VCaP (cell line): Measurements from ENCODE around the gene ARF5.
"Not testable (repeated sequence)": the region's sequence is repeated elsewhere in the genome, so short reads cannot be mapped to it uniquely, and the experiment has no call there.

Source experiments
- H3K27ac ChIP-seq: fragments of 450-650 bp; 2 replicates; pipeline ENCODE4 v1.5.1; 2017
- TF ChIP-seq, protein P1 (sequence below): fragments of 450-650 bp; conservative IDR thresholded peaks from 2 replicates; pipeline ENCODE4 v1.5.1; 2017; ENCODE audit warnings: mild to moderate bottlenecking, moderate library complexity

The ARF5 gene

GRCh38 chr7:127588019-127588696, at the start of gene ARF5:
TSS of gene ARF5 (plus strand) at chr7:127588411. CDS start at chr7:127588499, 88 bp downstream.
- TF ChIP-seq, protein P1, sequence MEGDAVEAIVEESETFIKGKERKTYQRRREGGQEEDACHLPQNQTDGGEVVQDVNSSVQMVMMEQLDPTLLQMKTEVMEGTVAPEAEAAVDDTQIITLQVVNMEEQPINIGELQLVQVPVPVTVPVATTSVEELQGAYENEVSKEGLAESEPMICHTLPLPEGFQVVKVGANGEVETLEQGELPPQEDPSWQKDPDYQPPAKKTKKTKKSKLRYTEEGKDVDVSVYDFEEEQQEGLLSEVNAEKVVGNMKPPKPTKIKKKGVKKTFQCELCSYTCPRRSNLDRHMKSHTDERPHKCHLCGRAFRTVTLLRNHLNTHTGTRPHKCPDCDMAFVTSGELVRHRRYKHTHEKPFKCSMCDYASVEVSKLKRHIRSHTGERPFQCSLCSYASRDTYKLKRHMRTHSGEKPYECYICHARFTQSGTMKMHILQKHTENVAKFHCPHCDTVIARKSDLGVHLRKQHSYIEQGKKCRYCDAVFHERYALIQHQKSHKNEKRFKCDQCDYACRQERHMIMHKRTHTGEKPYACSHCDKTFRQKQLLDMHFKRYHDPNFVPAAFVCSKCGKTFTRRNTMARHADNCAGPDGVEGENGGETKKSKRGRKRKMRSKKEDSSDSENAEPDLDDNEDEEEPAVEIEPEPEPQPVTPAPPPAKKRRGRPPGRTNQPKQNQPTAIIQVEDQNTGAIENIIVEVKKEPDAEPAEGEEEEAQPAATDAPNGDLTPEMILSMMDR = no peak

GRCh38 chr7:127539116-127539515, 49.1 kb upstream of the ARF5 start:
- TF ChIP-seq, protein P1 = no peak
- no peak overlapping the region; the same call in 1 of the 2 replicates for H3K27ac ChIP-seq

More at GRCh38 chr7:127588019-127588696, at the start of gene ARF5:
- H3K27ac ChIP-seq = peak within 1 kb of the TSS; percentile 89

GRCh38 chr7:127540461-127540860, 47.8 kb upstream of the ARF5 start:
- H3K27ac ChIP-seq = not testable (repeated sequence)

- TF ChIP-seq, protein P1 = no peak
- H3K27ac ChIP-seq = no peak overlapping the region
Observed at GRCh38 chr7:127541548-127541947, 46.7 kb upstream of the ARF5 start.

- TF ChIP-seq, protein P1 = no peak
Observed at GRCh38 chr7:127546313-127546712, 41.9 kb upstream of the ARF5 start.

DNA sequence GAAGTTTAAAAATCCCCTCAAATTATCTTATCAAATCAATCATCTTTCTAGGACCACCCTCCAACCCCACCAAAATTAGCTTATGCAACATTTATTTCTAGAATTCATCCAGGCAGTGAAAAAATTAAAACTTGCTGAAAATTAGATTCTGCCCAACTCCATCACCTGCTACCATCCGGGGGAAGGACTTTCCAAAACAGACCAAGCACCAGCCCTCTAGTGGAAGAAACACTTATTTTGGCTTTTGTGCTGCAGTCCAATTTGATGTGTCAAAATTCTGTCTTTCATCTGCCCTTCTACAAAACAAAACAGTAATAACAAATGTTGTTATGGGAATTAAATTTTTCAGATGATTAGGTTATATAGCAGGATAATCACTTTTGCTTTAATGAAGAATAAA, 38.0 kb upstream of the ARF5 start:
- TF ChIP-seq, protein P1 = peak; percentile 74
- H3K27ac ChIP-seq = no peak overlapping the region

More at GRCh38 chr7:127546313-127546712, 41.9 kb upstream of the ARF5 start:
- H3K27ac ChIP-seq = no peak overlapping the region

DNA sequence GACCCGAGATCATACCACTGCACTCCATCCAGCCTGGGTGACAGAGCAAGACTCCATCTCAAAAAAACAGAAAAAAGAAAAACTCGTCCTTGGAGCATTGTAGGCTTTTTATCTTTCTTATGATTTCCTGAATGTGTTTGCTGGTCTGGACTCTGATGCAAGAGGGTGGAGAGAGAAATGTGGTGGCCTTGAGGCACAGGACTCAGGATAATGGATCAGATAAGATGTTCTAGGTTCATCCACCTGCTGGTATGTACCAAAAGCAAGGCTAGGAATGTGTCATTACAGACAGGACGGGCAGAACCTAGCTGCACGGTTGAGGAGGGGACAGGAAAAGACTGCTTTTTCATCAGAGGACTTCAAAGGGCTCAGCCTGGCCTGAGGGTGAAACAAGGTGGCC, 36.3 kb upstream of the ARF5 start:
- TF ChIP-seq, protein P1 = no peak
- no peak overlapping the region for H3K27ac ChIP-seq

GRCh38 chr7:127556404-127556803, 31.8 kb upstream of the ARF5 start:
- no peak overlapping the region for H3K27ac ChIP-seq
- TF ChIP-seq, protein P1 = no peak
